Colonic mucosa (tissue), 4 donors: ENCODE results near the gene ANKRD11. TPM values are rescaled to one million over a fixed set of nuclear protein-coding genes. Genes with fewer than 3 reads are reported as not detected.
A peak's percentile ranks its signal among the peaks of the same experiment; 100 is the strongest.

ENCODE experiments used
- DNase-seq: peaks from one replicate; pipeline ENCODE4 v3.0.0-alpha.2; 2020
- H3K27ac ChIP-seq: fragments of 200-600 bp; one replicate; pipeline ENCODE4 v1.8.0; 2021
- H3K27me3 ChIP-seq: fragments of 200-600 bp; one replicate; pipeline ENCODE4 v1.8.0; 2021
- H3K36me3 ChIP-seq: fragments of 200-600 bp; one replicate; pipeline ENCODE4 v1.8.0; 2021
- H3K4me1 ChIP-seq: fragments of 200-600 bp; one replicate; pipeline ENCODE4 v1.8.0; 2021; ENCODE audit warnings: mild to moderate bottlenecking
- H3K4me3 ChIP-seq: fragments of 200-600 bp; one replicate; pipeline ENCODE4 v1.8.0; 2021
- H3K9ac ChIP-seq, 2 donors: one replicate each; pipeline ENCODE4 v1.7.0; 2013; ENCODE audit warnings: control low read depth in 2 of 2, low read depth in 2 of 2, low read length in 2 of 2
- H3K9me3 ChIP-seq: fragments of 200-600 bp; one replicate; pipeline ENCODE4 v1.8.0; 2021
- intact Hi-C: fragments of 100-400 bp; cut with DNase I; formaldehyde crosslinking; loops from one replicate; pipeline ENCODE4 v1.14.1; 2022
- total RNA-seq, 2 donors: library from RNA; stranded (reverse); fragmentation: NEBNext Ultra II Directional in 1 of 2; extraction: Animal tissue kit (Norgen Biotek cat#: 25700) in 1 of 2; gene quantifications; one replicate each; pipeline ENCODE4 v1.2.1, GENCODE V29; 2021
- TF ChIP-seq, protein P1 (sequence below): fragments of 200-600 bp; IDR thresholded peaks from one replicate; pipeline ENCODE4 v1.8.0; 2022; ENCODE audit warnings: antibody characterized with exemption, mild to moderate bottlenecking
- donor health status: healthy.
- donor health status: DM: no; HTN: no; CAD: no.
- donor health status: DM: no; HTN: no; CAD: no.

ANKRD11 gene
- total RNA-seq, 2 donors from 2014 or later = 69.4 to 129 TPM

GRCh38 chr16:89498839-89499238, 8.5 kb upstream of the ANKRD11 start:
- Histone ChIP-seq H3K4me1 (no peaks in the 10 kb centered on the region), H3K9me3 (no peaks in the 10 kb centered on the region), H3K27ac (no peak overlapping the region), H3K27me3 (no peaks in the 10 kb centered on the region), H3K9ac (peak overlapping the region in 1 of 2 donors; percentile 42), H3K36me3 (no peaks in the 10 kb centered on the region), H3K4me3 (no peak overlapping the region)
- TF ChIP-seq, protein P1, sequence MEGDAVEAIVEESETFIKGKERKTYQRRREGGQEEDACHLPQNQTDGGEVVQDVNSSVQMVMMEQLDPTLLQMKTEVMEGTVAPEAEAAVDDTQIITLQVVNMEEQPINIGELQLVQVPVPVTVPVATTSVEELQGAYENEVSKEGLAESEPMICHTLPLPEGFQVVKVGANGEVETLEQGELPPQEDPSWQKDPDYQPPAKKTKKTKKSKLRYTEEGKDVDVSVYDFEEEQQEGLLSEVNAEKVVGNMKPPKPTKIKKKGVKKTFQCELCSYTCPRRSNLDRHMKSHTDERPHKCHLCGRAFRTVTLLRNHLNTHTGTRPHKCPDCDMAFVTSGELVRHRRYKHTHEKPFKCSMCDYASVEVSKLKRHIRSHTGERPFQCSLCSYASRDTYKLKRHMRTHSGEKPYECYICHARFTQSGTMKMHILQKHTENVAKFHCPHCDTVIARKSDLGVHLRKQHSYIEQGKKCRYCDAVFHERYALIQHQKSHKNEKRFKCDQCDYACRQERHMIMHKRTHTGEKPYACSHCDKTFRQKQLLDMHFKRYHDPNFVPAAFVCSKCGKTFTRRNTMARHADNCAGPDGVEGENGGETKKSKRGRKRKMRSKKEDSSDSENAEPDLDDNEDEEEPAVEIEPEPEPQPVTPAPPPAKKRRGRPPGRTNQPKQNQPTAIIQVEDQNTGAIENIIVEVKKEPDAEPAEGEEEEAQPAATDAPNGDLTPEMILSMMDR = no peak
- DNase-seq = no peak
- intact Hi-C loops = no loop called here

DNA sequence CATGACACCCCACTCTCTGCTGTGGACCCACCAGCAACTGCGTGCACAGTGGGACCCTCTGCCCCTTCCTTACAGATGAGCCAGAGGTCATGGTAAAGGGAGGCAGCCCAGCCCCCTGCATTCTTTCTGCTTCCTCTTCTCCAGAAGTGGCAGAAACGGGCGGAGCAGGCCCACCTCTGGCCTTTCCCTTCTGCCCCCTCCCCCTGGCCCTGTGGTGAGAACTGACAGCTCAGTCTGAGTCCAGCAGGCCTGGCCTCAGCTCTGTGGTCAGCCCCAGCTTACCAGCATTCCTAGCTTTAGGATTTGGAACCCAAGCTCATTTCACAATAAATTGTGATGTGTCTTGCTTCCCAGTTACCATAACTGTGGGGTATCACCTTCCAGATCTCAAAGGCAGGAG, 4.8 kb upstream of the ANKRD11 start:
- DNase-seq = no peak
- H3K4me1 ChIP-seq = peaks cover 8% of the 10 kb centered on the region
- H3K9ac ChIP-seq = no peak overlapping the region
- TF ChIP-seq, protein P1 = no peak
- intact Hi-C loops = no loop called here
- H3K27ac ChIP-seq = no peak overlapping the region
- H3K4me3 ChIP-seq = no peak overlapping the region
- no peaks in the 10 kb centered on the region for H3K36me3 ChIP-seq
- H3K27me3 ChIP-seq = no peaks in the 10 kb centered on the region
- no peaks in the 10 kb centered on the region for H3K9me3 ChIP-seq

DNA sequence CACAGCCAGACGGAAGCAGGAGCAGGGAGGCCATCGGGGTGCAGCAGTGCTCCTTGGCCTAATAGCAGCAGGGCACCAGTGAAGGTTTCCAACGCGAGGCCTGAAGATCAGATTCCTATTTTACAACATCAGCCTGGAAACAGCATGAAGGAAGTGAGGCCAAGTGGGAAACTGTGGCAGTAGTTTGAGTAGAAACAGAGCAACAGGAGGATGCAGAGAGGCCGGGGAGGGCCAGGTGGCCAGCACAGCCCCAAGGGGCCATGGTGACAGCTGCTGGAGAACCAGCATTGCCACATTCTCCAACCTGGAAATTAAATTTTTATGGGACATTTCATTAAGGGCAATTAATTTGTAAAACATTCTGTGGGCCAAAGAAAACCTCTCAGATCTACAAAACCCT, 3.4 kb upstream of the ANKRD11 start:
- Histone ChIP-seq H3K36me3 (no peaks in the 10 kb centered on the region), H3K4me3 (no peak overlapping the region), H3K27me3 (no peaks in the 10 kb centered on the region), H3K9me3 (no peaks in the 10 kb centered on the region), H3K4me1 (peaks cover 9% of the 10 kb centered on the region), H3K27ac (no peak overlapping the region), H3K9ac (no peak overlapping the region)
- intact Hi-C loops = no loop called here
- TF ChIP-seq, protein P1 = no peak
- DNase-seq = no peak

- TF ChIP-seq, protein P1 = no peak
- H3K36me3 ChIP-seq = no peaks in the 10 kb centered on the region
- H3K9ac ChIP-seq = peak overlapping the region; percentile 30 to 91
- intact Hi-C loops = loop anchor here (2.0 kb wide), 1 partner anchor 13 kb away; no protein-coding TSS in a partner anchor
- no peaks in the 10 kb centered on the region for H3K9me3 ChIP-seq
- H3K27ac ChIP-seq = no peak overlapping the region
- no peaks in the 10 kb centered on the region for H3K27me3 ChIP-seq
- peaks cover 14% of the 10 kb centered on the region for H3K4me1 ChIP-seq
- DNase-seq = no peak
- peak overlapping the region; percentile 95 for H3K4me3 ChIP-seq
These were observed 1.8 kb upstream of the ANKRD11 start for GRCh38 chr16:89491974-89492687.

DNA sequence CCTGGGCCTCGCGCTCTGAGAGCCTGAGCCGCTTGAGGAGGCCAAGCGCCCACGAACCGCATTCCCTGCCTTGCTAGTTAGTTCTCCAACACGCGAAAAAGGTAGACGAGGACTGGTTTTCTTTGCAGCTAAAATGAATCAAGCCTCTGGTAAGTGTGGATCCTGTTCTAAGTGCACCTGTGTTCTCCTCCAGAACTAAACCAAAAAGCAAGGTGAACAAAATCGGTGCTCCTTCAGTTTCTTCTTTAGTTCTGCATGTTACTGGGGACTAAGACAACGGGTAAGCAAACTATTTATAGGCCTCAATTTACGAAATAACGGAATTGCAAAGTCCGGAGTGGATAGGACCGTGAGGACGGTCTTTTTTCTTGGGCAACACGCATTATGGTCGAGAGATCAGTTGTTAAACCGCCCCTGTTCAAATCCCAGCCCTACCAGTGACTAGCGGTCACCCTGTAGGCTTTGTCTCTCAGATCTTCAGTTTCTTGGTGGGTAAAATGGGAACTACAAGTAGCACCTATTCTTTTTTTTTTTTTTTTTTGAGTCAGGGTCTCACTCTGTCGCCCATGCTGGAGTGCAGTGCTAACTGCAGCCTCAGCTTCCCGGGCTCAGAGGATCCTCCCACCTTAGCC, 993 bp upstream of the ANKRD11 start:
- Histone ChIP-seq H3K4me3 (peak overlapping the region; percentile 95), H3K27ac (peak overlapping the region; percentile 90), H3K27me3 (no peaks in the 10 kb centered on the region), H3K36me3 (no peaks in the 10 kb centered on the region), H3K9ac (peak overlapping the region; percentile 84 to 91), H3K4me1 (peaks cover 14% of the 10 kb centered on the region), H3K9me3 (no peaks in the 10 kb centered on the region)
- TF ChIP-seq, protein P1 = no peak
- intact Hi-C loops = loop anchor here (2.0 kb wide), 1 partner anchor 13 kb away; no protein-coding TSS in a partner anchor
- no peak for DNase-seq
